GM19395 (cell line): ENCODE results near the gene MIA3.

ENCODE experiments used
- ATAC-seq: cut with Tn5 transposase; IDR thresholded peaks from one replicate; pipeline ENCODE4 v1.9.1; 2021; ENCODE audit warnings: mild to moderate bottlenecking, moderate library complexity; ENCODE audit not compliant: unreplicated experiment

Gene MIA3

DNA sequence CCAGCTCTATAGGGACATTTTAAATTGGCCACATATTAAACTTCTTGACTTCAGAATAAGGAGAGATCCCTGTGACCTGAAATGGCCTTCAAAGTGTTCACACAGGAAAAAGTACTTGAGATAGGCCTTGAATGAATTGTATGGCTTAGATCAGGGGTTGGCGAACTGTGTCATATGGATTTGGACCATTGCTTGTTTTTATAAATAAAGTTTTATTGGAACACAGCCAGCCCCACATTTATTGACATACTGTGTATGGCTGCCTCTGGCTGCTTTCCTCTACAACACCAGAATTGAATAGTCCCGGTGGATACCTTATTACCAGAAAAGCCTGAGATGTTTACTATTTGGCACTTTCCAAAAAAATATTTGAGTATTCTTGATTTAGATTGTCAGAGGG, 98.5 kb downstream of the MIA3 start:
- ATAC-seq: no peak
